ENCODE results near the gene FAU.

DNA sequence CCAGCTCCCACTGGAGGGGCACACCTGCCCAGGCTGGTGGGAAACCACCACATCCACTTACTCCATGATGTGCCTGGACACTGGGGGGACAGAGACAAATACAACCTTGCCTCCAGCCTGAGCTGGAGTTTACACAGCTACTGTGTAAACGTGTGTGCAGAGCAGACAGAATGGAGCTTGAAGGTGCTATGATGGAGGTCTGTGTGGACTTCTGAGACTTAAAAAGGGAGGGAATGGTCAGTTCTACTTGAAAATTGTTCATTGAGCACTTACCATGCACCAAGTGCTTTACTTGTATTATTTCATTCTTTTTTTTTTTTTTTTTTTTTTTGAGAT is 49.3 kb downstream of the FAU start:
- TF ChIP-seq TOX (CRISPR knock-in tag; IDR thresholded peaks at IDR 0.05; ENCODE audit: borderline replicate concordance) = no peak
- no peak for TF ChIP-seq SNAI2 (CRISPR knock-in tag; IDR thresholded peaks at IDR 0.05)
- TF ChIP-seq ZC3H10 (CRISPR knock-in tag; IDR thresholded peaks at IDR 0.05) = no peak
- no peak for TF ChIP-seq ESRRG (CRISPR knock-in tag; IDR thresholded peaks at IDR 0.05)
- no peak for TF ChIP-seq ZFP30 (CRISPR knock-in tag; IDR thresholded peaks at IDR 0.05)
- TF ChIP-seq PPARA (CRISPR knock-in tag; IDR thresholded peaks at IDR 0.05; ENCODE audit: borderline replicate concordance) = no peak
